ENCODE data around the gene BMAL2. TPM values are rescaled to one million over a fixed set of nuclear protein-coding genes. Genes with fewer than 3 reads are reported as not detected.

Gene BMAL2
- total and polyA plus RNA-seq, 2 experiments from 2014 or later: 5.5 to 18.2 TPM

DNA sequence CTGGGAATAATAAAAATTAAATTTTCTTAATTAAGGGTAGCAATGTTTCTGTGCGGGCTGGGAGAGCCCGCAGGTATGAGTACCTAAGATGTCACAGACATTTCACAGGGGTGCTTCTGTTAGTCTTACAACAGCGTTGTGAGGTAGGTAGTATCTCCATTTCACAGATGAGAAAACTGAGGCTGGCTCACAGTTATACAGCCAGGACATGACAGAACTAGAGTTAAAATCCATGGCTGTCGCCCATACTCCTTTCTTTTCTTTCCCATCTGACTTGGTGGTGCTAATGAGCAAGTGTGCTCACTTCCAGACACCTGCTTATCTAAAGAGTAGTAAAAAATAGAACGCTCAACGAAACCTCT lies 2.1 kb downstream of the BMAL2 start (continued):
- no peak for TF ChIP-seq ZNF114 (CRISPR knock-in tag; IDR thresholded peaks at IDR 0.05)
- no peak for TF ChIP-seq EZH2 (IDR thresholded peaks at IDR 0.05; ENCODE audit: low read depth, unreplicated experiment)
- no peak for TF ChIP-seq ZNF331 (CRISPR knock-in tag; IDR thresholded peaks at IDR 0.05; ENCODE audit: low read depth)
- TF ChIP-seq, protein P1, sequence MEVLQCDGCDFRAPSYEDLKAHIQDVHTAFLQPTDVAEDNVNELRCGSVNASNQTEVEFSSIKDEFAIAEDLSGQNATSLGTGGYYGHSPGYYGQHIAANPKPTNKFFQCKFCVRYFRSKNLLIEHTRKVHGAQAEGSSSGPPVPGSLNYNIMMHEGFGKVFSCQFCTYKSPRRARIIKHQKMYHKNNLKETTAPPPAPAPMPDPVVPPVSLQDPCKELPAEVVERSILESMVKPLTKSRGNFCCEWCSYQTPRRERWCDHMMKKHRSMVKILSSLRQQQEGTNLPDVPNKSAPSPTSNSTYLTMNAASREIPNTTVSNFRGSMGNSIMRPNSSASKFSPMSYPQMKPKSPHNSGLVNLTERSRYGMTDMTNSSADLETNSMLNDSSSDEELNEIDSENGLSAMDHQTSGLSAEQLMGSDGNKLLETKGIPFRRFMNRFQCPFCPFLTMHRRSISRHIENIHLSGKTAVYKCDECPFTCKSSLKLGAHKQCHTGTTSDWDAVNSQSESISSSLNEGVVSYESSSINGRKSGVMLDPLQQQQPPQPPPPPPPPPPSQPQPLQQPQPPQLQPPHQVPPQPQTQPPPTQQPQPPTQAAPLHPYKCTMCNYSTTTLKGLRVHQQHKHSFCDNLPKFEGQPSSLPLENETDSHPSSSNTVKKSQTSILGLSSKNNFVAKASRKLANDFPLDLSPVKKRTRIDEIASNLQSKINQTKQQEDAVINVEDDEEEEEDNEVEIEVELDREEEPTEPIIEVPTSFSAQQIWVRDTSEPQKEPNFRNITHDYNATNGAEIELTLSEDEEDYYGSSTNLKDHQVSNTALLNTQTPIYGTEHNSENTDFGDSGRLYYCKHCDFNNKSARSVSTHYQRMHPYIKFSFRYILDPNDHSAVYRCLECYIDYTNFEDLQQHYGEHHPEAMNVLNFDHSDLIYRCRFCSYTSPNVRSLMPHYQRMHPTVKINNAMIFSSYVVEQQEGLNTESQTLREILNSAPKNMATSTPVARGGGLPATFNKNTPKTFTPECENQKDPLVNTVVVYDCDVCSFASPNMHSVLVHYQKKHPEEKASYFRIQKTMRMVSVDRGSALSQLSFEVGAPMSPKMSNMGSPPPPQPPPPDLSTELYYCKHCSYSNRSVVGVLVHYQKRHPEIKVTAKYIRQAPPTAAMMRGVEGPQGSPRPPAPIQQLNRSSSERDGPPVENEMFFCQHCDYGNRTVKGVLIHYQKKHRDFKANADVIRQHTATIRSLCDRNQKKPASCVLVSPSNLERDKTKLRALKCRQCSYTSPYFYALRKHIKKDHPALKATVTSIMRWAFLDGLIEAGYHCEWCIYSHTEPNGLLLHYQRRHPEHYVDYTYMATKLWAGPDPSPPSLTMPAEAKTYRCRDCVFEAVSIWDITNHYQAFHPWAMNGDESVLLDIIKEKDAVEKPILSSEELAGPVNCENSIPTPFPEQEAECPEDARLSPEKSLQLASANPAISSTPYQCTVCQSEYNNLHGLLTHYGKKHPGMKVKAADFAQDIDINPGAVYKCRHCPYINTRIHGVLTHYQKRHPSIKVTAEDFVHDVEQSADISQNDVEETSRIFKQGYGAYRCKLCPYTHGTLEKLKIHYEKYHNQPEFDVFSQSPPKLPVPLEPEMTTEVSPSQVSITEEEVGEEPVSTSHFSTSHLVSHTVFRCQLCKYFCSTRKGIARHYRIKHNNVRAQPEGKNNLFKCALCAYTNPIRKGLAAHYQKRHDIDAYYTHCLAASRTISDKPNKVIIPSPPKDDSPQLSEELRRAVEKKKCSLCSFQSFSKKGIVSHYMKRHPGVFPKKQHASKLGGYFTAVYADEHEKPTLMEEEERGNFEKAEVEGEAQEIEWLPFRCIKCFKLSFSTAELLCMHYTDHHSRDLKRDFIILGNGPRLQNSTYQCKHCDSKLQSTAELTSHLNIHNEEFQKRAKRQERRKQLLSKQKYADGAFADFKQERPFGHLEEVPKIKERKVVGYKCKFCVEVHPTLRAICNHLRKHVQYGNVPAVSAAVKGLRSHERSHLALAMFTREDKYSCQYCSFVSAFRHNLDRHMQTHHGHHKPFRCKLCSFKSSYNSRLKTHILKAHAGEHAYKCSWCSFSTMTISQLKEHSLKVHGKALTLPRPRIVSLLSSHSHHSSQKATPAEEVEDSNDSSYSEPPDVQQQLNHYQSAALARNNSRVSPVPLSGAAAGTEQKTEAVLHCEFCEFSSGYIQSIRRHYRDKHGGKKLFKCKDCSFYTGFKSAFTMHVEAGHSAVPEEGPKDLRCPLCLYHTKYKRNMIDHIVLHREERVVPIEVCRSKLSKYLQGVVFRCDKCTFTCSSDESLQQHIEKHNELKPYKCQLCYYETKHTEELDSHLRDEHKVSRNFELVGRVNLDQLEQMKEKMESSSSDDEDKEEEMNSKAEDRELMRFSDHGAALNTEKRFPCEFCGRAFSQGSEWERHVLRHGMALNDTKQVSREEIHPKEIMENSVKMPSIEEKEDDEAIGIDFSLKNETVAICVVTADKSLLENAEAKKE (CRISPR knock-in tag; IDR thresholded peaks at IDR 0.05): no peak

DNA sequence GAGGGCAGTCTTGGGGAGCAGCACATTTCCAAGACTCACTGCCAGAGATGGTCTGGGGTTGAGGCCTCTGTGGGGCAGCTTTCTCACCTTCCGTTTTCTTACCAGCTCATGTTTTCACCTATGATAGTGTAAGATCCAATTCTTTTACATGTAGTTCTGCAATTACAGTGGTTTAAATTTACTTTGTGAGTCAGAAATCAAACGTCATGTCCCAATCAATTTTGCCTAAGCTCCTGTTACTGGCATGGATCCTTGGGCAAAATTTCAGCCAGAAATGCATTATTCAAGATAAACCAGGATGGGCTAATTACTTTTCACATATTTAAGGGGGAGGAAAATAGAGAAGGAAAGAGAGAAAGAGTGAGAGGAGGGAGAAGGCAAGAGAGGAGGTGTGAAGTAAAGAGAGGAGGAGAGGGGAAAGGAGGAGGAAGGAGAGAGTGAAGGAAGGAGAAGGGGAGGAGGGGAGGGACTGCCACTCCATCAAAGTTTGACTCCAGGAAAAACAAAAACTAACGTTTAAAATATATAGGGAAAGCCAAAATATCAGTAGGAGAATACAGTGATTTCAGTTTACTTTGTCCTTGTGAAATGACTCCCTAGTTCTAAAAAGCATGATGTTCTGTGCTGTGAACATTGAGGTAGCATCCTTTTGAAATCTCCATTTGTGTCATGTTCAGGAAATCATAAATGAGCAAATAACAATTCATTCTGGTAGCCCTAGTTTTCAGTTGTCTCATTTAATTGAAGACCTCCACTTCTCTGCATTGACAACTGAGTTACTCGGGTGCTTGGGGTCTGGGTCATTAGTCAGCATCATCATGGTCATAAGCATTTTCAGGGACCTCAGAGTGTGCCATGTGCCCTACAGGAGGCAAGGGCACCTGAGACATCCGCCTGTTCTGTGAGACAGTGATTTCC lies 3.0 kb downstream of the BMAL2 start:
- no peak overlapping the region for H3K4me2 ChIP-seq
- H3K27me3 Mint-ChIP-seq (ENCODE audit: insufficient read depth, low read depth, poor library complexity): peaks cover 24% of the 10 kb centered on the region
- TF ChIP-seq, protein P2, sequence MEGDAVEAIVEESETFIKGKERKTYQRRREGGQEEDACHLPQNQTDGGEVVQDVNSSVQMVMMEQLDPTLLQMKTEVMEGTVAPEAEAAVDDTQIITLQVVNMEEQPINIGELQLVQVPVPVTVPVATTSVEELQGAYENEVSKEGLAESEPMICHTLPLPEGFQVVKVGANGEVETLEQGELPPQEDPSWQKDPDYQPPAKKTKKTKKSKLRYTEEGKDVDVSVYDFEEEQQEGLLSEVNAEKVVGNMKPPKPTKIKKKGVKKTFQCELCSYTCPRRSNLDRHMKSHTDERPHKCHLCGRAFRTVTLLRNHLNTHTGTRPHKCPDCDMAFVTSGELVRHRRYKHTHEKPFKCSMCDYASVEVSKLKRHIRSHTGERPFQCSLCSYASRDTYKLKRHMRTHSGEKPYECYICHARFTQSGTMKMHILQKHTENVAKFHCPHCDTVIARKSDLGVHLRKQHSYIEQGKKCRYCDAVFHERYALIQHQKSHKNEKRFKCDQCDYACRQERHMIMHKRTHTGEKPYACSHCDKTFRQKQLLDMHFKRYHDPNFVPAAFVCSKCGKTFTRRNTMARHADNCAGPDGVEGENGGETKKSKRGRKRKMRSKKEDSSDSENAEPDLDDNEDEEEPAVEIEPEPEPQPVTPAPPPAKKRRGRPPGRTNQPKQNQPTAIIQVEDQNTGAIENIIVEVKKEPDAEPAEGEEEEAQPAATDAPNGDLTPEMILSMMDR (conservative IDR thresholded peaks at IDR 0.05; ENCODE audit: low read depth in 2 of 2): no peak
- no peak for TF ChIP-seq ZNF114 (CRISPR knock-in tag; IDR thresholded peaks at IDR 0.05)
- no peak for TF ChIP-seq POLR2AphosphoS5 (IDR thresholded peaks at IDR 0.05; ENCODE audit: low read depth)
- TF ChIP-seq, protein P1 (CRISPR knock-in tag; IDR thresholded peaks at IDR 0.05): no peak

More for the DNA sequence above, 3.0 kb downstream of the BMAL2 start:
- Mint-ChIP-seq H3K27ac (no peak overlapping the region), H3K4me3 (no peak overlapping the region), H3K9me3 (no peaks in the 10 kb centered on the region), H3K36me3 (ENCODE audit: low read depth) (no peaks in the 10 kb centered on the region), H3K4me1 (peaks cover 37% of the 10 kb centered on the region)
- Histone ChIP-seq H3K36me3 (ENCODE audit: insufficient read depth) (no peaks in the 10 kb centered on the region), H3K27ac (ENCODE audit: low read depth) (no peak overlapping the region), H3K79me2 (replicated peaks; ENCODE audit: insufficient read depth) (peaks cover 56% of the 10 kb centered on the region), H4K20me1 (replicated peaks; ENCODE audit: insufficient read depth) (peaks cover 3% of the 10 kb centered on the region; the same call in 1 of the 2 replicates), H3K9me2 (ENCODE audit: insufficient read depth) (no peaks in the 10 kb centered on the region), H3K4me1 (ENCODE audit: insufficient read depth) (peaks cover 29% of the 10 kb centered on the region), H3F3A (replicated peaks; ENCODE audit: low read depth) (no peaks in the 10 kb centered on the region; the same call in 1 of the 2 replicates), H3K4me3 (no peak overlapping the region), H3K27me3 (ENCODE audit: insufficient read depth) (peaks cover 36% of the 10 kb centered on the region), H2AFZ (no peak overlapping the region)
- no peak for DNase-seq (ENCODE audit: low spot score)
- no peak for ATAC-seq
